GM19025 (cell line): ENCODE measurements around the gene GALNT16.
A peak's percentile ranks its signal among the peaks of the same experiment; 100 is the strongest.

Source experiments
- ATAC-seq: cut with Tn5 transposase; IDR thresholded peaks from one replicate; pipeline ENCODE4 v1.9.1; 2021; ENCODE audit warnings: mild to moderate bottlenecking, low read depth, moderate library complexity; ENCODE audit not compliant: unreplicated experiment

The GALNT16 gene

DNA sequence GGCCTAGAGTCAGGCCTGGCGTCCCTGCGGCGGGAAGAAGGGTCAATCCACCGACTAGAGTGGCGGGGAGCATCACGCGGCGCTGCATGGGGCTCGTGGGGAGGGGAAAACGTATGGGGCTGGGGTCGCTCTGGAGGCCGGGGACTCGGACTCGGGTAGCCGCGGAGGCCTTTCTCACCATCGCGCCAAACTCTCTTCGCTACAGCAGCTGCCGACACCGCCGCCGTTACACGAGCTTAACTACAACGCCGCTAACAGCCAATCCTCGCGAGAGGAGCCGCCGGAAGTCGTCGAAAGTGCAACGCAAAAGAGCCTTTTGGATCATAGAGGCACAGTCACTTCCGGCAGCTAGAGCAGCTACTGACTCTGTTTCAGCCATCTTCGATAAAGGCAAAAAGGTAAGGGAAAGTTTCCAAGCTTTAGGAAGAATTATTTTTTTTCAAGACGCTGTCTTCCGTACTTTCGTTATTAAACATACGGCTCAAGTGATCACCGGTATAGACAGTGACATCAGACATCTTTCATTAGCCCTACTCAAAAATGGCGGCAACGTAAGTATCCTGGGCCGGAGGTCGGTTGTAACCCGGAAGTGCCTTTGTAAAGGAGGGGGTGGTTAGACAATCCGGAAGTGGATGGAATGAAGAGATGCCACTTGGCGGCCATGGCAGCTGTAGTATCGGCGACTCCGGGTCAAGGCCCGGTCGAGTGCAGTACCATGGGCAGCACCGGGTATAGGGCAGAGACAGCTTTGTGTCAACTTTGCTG, 138.3 kb downstream of the GALNT16 start, which contains the start of the genes ERH and SLC39A9:
ERH (minus strand) TSS at position 247 of the 765 bp plus-strand sequence; CDS start at position 181, 66 bp downstream.
SLC39A9 (plus strand) TSS at position 640 of the 765 bp plus-strand sequence. CDS start 678 bp downstream, outside the sequence.
- ATAC-seq = peak; percentile 88

- peak; percentile 1 for ATAC-seq
Observed at GRCh38 chr14:69398818-69399210, 138.9 kb downstream of the GALNT16 start.

- no peak for ATAC-seq
Observed at GRCh38 chr14:69399750-69400149, 139.8 kb downstream of the GALNT16 start.

- ATAC-seq = no peak
Observed at GRCh38 chr14:69400154-69400553, 140.2 kb downstream of the GALNT16 start.

DNA sequence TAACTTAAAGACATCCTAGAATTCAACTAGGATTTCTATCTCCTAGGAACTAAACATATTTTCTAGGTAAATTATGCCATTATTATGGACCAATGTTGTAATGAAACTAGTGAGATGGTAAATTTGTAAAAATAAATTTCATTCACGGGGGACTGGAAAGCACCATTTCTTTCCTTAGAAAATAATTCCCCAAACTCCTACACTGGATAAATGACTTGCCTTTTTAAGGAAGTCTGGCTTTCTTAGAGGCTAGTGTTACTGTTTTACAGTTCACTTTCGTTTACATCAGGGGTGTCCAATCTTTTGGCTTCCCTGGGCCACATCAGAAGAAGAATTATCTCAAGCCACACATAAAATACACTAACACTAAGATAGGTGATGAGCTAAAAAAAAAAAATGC, 141.9 kb downstream of the GALNT16 start:
- no peak for ATAC-seq

DNA sequence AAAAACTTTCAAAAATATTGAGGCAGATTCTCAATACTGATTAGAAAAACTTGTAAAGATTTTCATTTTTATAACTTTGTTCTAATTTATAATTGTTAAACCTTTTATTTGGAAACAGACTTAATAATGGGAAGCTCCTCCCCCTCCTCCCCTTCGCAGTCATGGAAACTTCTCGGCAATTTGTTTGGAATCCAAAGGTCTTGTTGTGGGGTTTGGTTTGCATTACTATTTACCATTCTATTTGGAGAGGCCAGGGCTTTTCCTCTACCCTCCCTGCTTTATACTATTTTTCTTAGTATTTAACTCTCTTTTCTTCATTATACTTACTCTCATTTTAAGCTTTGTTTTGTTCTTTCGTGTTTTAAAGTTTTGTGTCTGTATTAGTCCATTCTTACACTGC, 144.5 kb downstream of the GALNT16 start:
- no peak for ATAC-seq

DNA sequence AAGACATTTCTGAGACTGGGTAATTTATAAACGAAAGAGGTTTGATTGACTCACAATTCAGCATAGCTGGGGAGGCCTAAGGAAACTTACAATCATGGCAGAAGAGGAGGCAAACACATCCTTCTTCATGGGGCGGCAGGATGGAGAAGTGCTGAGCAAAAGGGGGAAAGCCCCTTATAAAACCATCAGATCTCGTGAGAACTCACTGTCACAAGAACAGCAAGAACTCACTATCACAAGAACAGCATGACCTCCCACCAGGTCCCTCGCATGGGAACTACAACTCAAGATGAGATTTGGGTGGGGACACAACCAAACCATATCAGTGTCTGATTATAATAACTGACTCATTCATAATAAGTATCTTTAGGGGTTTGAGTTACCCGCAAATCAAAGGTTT, 144.9 kb downstream of the GALNT16 start:
- no peak for ATAC-seq

DNA sequence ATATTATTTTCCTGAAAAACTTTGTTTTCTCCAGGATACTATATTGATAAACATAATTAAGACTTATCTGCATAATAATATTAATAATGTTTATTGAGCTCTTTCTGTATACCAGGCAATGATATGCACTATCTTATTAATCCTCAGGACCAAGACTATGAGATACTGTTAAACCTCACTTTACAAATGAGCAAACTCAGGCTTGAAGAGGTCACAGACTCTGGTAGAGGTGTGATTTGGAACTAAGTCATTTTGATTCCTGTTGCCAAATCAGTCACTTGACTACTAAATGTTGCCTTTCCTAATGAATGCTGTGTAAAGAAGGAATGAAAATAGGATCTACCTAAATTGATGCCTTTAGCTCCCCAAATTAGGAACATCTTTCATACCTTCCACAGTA, 145.8 kb downstream of the GALNT16 start:
- ATAC-seq = no peak
